ENCODE results near the gene PALLD. TPM values are rescaled to one million over a fixed set of nuclear protein-coding genes. Genes with fewer than 3 reads are reported as not detected.

Gene PALLD
- total and polyA plus RNA-seq, 2 of the 8 experiments (the other 6 are each of a cell fraction or from before 2014, with no cell fraction given): 10.5 to 25.0 TPM

DNA sequence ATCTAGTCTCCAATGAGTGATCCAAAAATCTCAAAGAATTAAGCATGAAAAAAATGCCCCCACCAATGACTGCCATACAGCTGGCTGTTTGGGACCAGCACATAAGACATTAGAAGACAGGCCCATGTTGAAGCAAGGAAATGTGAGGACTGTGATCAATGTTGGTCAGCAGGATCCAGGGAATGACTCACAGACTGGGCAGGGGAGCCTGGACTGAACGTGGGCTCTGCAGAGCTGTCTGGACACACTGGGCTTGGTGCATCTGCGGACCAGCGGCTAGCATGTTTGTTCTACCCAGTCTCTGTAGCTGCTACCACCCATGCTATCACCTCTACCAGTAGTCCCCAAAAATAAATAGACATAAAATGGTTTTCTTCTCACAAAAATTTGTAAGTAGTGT is 108.6 kb downstream of the PALLD start (continued):
- TF ChIP-seq RBBP5 (IDR thresholded peaks at IDR 0.05; ENCODE audit: borderline replicate concordance, low read depth, low read length) (no peak), RAD21 (IDR thresholded peaks at IDR 0.05 in 1 of 2, conservative IDR thresholded peaks at IDR 0.05 in 1 of 2; ENCODE audit: low read depth in 2 of 2, low read length in 2 of 2) (no peak), SAP30 (IDR thresholded peaks at IDR 0.05; ENCODE audit: insufficient read depth, insufficient replicate concordance, low read length) (no peak), RNF2 (IDR thresholded peaks at IDR 0.05; ENCODE audit: borderline replicate concordance, low read depth, low read length, missing control alignments, poor library complexity, severe bottlenecking) (no peak)

All from H1 (cell line).